HG03139 (cell line): ENCODE results near the gene HJV.
A peak's percentile ranks its signal among the peaks of the same experiment; 100 is the strongest.

Experiments
- ATAC-seq: cut with Tn5 transposase; IDR thresholded peaks from one replicate; pipeline ENCODE4 v1.9.1; 2021; ENCODE audit not compliant: unreplicated experiment

HJV gene

GRCh38 chr1:145978854-145979745, 42.4 kb downstream of the HJV start:
- peak; percentile 90 for ATAC-seq

GRCh38 chr1:145978471-145978853, 43.1 kb downstream of the HJV start:
- no peak for ATAC-seq

GRCh38 chr1:145977486-145978470, 43.8 kb downstream of the HJV start:
- no peak for ATAC-seq

- ATAC-seq, result no peak
Measured at GRCh38 chr1:145977016-145977415, 44.5 kb downstream of the HJV start.

- ATAC-seq, result no peak
Measured at GRCh38 chr1:145975216-145975615, 46.3 kb downstream of the HJV start.

GRCh38 chr1:145974721-145975120, 46.8 kb downstream of the HJV start:
- no peak for ATAC-seq

- ATAC-seq, result no peak
Measured at GRCh38 chr1:145972580-145972979, 49.0 kb downstream of the HJV start.
